Stimulated activated CD4-positive, alpha-beta T cell treated with anti-CD3 and anti-CD28 coated beads, Interleukin-4, amount 100 ng/mL, for 48 hours (primary cell): ENCODE results near the gene SPDYE11.
"Not testable (repeated sequence)": the region's sequence is repeated elsewhere in the genome, so short reads cannot be mapped to it uniquely, and the experiment has no call there.

Experiments
- DNase-seq, 2 donors: peaks; one replicate each; pipeline ENCODE4 v3.0.0-alpha.2; 2020; ENCODE audit warnings: low read depth in 2 of 2

Gene SPDYE11, protein sequence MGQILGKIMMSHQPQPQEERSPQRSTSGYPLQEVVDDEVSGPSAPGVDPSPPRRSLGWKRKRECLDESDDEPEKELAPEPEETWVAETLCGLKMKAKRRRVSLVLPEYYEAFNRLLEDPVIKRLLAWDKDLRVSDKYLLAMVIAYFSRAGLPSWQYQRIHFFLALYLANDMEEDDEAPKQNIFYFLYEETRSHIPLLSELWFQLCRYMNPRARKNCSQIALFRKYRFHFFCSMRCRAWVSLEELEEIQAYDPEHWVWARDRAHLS

DNA sequence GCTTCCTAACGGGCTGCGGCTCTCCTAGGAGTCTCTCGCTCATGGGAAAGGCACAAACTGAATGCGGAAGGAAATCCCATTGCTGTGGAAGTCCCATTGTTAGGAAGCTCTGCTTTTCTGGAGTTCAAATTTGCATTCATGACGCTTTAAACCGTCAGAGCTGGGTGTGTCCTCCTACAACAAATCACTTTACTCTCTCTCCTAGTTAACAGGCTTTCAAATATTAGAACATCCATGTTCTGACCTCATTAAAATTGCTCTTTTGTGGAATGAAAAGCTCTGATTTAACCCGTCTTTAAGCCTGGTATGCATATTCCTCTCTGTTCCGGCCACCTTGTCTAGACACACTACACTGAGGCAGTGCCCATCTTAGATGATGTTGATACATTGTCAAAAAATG, at the start of gene SPDYE11:
SPDYE11 (minus strand) TSS at position 101 of the 400 bp plus-strand sequence. CDS start 1,800 bp downstream, outside the sequence.
- not testable (repeated sequence) for DNase-seq

DNA sequence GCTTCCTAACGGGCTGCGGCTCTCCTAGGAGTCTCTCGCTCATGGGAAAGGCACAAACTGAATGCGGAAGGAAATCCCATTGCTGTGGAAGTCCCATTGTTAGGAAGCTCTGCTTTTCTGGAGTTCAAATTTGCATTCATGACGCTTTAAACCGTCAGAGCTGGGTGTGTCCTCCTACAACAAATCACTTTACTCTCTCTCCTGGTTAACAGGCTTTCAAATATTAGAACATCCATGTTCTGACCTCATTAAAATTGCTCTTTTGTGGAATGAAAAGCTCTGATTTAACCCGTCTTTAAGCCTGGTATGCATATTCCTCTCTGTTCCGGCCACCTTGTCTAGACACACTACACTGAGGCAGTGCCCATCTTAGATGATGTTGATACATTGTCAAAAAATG, 28.2 kb upstream of the SPDYE11 start, which contains the start of gene SPDYE9:
SPDYE9 (minus strand) TSS at position 101 of the 400 bp plus-strand sequence. CDS start 1,800 bp downstream, outside the sequence.
- DNase-seq, result not testable (repeated sequence)

DNA sequence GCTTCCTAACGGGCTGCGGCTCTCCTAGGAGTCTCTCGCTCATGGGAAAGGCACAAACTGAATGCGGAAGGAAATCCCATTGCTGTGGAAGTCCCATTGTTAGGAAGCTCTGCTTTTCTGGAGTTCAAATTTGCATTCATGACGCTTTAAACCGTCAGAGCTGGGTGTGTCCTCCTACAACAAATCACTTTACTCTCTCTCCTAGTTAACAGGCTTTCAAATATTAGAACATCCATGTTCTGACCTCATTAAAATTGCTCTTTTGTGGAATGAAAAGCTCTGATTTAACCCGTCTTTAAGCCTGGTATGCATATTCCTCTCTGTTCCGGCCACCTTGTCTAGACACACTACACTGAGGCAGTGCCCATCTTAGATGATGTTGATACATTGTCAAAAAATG, 28.0 kb downstream of the SPDYE11 start, which contains the start of gene SPDYE8:
SPDYE8 (minus strand) TSS at position 101 of the 400 bp plus-strand sequence. CDS start 1,800 bp downstream, outside the sequence.
- DNase-seq, result not testable (repeated sequence)

GRCh38 chr7:73006491-73006890, 51.2 kb downstream of the SPDYE11 start:
- not testable (repeated sequence) for DNase-seq

- peak; percentile 77 to 85 for DNase-seq
Observed at GRCh38 chr7:73005693-73006447, 51.8 kb downstream of the SPDYE11 start.

- peak; percentile 51 to 68 for DNase-seq
Observed at GRCh38 chr7:73005356-73005692, 52.4 kb downstream of the SPDYE11 start.

GRCh38 chr7:72997887-72998468, 59.7 kb downstream of the SPDYE11 start:
- DNase-seq, result not testable (repeated sequence)
